HG02885 (cell line): ENCODE data around the gene DNAH11.

Experiments used
- ATAC-seq: cut with Tn5 transposase; IDR thresholded peaks from one replicate; pipeline ENCODE4 v1.9.1; 2021; ENCODE audit warnings: mild to moderate bottlenecking; ENCODE audit not compliant: unreplicated experiment, poor library complexity

The DNAH11 gene

DNA sequence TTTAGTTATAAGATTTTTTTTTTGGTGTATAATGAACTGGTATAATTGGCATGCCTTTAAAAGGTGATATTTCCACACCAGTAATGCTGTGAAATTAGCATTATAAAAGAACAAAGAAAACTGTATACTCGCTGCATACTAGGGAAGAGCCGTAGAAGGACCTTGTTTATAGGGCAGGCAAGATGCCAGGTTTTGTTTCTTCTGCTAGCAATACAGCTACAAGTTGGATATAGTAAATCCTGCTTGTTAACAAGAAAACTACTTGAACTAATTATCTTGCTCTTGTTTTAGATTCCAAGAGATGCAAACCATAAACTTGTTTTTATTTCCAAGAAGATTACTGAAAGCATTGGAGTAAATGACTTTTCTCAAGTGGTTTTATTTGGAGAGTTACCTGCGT, 1.9 kb downstream of the DNAH11 start:
- ATAC-seq = no peak

DNA sequence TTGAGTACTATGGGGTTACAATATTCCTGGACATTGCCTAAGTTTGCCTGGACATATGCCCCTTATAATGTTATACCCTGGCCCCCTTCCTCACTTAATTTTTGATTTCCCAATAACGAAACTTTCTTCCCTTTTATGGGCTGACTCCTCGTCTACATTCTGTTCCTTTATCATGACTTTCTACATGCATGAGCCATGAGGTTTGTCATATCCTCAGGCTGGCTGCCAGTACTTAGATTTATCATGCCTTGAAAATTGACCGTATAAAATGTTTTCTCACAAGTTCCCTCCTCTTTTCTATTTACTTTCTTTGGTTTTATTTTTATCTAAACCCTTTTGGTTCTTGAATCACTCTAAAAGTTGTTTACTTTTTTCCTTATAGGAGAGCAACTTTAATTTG, 4.7 kb downstream of the DNAH11 start:
- no peak for ATAC-seq

DNA sequence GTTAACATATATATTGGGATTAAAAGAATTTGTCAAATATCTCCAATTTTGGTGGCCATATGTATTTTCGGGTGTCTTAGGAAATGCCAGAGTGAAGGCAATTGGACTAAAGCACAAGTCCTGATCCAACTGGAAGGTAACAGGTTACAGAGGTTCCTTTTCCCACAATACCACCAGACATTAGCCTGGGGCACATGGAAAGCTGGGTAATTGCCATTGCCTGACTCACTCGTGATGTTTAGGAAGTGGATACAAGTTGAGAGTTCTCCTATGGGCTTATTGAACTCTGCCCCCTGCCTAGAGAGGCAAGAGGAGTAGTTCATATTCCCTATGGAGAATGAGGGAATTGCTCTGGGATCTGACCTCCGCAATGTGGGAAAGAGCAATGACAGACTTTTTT, 5.7 kb downstream of the DNAH11 start:
- ATAC-seq = no peak

DNA sequence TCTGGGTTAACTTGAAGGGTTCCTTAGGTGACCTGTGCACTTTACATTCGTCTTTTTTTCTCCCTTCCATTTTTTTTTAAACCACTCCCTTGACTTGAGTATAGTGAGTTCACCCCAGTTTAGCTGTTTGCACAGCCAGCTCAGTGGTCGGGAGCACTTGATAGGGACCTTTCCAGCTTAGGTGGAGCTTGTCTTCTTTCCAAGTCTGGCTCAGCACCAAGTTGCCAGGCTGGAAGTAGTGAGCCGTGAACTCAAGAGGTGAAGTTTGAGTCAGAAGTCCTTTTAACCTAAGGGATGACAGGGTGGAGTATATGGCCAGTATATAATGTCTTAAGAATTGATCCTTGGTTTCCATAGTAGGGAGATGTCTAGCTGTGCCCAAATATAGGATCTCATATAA, 7.2 kb downstream of the DNAH11 start:
- ATAC-seq = no peak

DNA sequence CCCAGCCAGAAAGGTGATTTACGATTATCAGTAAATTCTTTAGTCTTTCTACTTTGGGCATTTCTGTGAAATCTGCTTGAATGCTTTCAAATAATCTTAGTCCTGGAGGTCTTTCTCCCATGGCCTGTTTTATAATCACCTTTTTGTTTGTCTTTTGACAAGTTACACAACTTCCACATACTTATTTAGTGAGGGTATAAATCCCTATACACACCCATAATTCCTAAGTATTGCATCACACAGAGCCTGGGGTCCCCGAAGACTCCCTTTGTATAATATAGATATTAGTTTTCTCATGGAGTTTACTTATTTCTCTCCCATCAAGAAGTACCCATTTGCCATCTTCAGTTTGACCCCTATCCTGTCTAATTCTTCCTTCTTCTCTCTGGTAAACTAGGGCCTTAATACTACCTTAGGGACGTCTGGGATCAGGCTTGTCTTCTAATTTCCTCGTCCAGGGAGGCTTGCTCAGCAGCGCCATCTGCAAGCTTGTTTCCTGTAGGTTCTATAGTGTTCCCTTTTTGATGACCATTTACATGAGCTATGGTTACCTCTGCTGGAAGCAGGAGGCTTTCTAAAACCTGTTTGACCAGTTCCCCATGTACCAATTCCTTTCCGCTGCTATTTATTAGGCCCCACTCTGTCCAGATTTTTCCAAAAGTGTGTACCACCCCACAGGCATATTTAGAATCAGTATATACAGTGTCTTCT, 8.1 kb downstream of the DNAH11 start:
- no peak for ATAC-seq

DNA sequence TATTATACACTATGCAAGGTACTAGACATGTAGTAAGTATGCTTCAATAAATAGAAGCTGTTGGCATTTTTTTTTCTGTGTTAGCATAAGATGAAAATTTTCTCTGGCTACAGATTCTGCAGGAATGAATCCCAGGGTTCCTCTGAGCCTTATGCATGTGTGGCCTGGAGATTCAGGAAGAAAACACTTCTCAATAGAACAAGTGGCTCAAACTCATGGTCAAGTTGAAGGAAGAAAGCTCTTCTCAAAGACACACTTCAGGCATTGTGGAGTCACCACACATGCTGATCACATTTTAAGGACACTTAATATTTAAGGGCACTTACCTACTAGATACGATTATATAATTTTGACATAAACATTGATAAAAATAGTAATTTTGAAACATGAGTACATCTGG, 19.5 kb downstream of the DNAH11 start:
- no peak for ATAC-seq

DNA sequence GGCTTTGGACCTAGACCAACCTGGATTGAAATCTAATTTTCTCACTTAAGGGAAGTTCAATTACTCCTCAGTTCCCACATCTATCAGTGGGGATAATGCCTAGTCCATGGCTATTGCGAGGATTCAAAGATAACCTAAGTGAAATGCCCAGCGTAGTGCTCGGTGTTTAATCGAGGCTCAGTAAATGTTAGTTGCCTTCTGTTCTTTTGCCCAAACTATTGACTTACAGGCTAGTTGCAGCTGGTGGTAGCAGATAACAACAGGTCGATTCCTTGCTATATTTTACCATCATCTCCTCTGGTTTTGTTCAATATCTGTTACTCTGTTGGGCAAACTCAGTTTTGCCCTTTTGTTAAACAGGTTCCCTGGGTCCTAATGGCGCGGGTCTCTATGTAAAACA, 22.8 kb downstream of the DNAH11 start:
- ATAC-seq = no peak

DNA sequence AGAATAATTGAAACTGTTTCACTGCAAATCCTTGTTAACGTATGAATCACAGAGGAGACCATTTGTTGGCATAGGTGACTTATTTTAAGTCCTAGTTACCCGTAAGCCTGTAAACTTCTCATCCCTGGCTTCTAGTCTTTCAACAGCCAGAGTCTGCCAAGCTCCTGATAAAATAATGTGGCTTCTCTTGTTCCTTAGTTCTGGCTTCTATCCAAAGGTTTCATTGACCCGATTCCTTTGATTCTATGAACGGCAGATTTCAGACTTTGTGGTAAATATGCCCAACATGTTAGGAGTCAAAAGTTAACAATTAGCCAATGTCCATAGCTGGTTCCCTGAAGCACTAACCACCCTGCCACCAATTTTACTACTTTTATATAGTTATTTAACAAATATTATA, 23.3 kb downstream of the DNAH11 start:
- ATAC-seq = no peak

DNA sequence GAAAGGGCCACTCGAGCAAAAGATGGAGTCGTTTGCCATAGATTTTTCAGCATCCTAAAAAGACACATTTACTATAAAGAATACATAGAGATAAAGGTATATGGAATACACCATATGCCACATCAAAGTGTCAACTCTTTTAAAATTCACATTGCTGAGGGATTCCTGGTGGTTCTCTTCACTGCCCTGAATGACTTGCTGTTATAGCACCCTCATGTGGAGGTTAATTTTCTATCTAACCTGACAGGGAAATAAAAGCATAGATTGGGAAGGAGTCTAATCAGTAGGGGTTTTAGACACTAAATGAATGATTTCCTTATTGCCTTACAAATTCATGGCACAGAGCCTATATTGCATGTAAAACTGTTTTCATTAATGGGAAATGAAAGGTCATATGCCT, 25.9 kb downstream of the DNAH11 start:
- ATAC-seq = no peak

DNA sequence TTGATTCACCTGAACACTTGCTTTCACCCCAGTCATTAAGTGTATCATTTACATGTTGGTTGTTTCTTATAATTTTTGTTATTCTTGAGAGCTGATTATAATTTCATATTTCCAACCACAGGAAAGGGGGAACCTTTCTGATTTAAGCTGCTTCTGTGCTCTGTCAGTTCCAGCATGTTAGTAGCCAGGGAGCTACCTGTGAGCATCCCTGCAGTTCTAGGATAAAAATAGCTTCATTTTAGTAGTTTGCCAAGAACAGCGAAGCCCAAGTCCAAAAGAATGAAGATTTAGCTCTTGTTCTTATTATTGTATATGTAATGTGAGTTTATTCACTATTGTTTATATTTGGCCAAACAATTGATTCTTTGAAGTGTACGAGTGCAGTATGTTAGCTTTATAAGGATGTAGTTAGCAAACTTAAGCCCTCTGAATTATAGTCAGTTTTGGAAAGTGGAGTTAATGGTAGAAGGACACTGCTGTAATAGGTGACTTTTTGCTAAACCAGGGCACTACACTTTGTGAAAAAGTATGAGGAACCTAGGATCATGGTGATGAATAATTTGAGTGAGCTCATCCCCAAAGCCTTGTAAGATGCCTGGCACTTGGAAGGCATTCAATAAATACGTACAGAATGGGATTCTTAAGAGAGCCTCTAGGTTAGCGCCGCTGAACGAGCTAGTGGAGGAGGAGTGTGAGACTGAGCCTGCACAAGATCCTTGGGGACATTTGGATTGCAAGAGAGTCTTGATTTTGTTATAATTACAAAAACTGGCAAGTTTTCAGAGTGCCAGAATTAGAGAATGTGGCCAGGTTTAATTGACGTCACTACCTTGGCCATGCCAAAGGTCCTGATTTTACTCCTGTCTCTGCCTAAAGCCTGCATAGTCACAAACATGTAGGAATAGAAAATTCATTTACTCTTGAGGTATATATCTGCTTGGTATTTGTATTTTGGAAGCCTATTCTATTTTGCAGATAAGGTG, 29.8 kb downstream of the DNAH11 start:
- no peak for ATAC-seq

DNA sequence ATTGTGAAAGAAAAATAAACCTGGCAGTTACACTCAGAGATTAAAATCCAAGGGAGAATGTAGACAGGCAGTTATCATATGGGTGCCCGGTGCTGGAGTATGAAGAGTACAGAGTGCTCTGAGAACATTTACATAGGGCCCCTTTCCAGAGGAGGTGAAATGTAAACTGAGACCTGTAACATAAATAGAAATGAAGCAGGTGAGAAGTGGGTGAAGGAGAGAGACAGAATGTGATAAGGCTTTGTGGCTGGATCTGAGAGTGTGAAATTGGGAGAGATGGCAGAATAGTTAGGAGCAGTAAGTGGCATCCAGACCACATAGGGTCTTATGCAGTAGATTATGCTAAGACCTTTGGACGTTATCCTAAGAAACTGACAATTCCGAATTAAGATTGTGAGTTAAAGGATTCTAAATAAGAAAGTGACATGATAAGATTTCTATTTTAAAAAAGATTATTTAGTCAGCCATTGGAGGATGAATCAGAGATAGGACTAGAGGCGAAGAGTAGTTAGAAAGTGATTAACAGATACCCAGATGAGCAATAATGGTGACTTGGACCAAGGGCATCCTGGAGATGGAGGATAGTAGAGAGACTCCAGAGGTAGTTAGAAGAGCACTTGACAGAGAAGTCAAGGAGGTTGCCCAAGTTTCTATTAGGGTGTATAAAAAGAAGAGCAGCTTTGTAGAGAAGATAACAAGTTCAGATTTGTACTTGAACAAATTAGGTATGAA, 36.7 kb downstream of the DNAH11 start:
- ATAC-seq = no peak

DNA sequence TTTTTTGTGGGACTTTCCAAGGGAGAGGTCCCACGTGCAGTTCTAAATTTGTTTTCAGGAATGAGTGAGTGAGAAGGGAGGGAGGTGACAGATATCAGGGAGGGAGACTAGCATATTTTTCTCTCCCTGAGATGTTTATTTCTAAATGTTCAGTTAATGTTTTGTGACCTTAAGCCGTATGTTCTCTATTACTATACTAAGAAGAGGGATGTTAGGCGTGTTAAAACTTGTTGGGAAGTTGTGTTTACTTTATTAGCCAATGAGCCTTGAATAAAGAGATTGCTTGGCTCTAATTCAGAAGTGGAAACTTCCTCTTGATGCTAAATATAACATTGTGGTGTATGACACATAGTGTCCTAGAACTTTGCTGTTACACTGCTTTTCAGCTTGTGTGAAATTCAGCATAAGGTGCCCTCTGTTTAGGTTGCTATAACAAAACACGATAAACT, 37.3 kb downstream of the DNAH11 start:
- ATAC-seq = no peak

DNA sequence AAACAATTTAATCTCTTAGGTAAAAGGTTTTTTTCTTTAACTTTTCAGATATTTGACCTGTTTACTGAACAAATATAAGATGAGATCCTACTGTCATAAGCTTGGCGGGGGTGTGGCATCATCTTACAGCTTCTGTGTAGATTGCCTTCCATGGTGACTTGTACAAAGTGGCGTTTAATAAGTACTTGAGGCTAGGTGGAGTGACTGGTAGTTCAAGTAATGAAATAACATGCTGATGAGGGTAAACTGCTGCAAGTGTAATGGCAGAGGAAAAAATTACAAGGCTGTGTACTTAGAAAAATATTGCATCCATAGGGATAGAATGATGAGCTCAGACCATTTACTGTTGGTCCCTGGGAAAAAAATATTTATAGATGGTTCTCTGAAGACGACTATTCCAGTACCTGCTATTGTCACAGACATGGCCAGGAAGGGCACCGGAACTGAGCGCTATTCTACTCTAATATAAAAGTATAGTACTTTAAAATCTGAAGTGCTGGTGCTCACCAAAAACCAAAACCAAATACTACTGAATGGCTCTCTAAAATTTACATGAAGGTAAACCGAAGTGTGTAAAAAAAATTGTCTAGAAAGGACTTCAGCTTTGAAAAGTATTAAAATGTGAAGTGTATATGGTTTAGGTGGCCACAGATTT, 42.4 kb downstream of the DNAH11 start:
- ATAC-seq = no peak

DNA sequence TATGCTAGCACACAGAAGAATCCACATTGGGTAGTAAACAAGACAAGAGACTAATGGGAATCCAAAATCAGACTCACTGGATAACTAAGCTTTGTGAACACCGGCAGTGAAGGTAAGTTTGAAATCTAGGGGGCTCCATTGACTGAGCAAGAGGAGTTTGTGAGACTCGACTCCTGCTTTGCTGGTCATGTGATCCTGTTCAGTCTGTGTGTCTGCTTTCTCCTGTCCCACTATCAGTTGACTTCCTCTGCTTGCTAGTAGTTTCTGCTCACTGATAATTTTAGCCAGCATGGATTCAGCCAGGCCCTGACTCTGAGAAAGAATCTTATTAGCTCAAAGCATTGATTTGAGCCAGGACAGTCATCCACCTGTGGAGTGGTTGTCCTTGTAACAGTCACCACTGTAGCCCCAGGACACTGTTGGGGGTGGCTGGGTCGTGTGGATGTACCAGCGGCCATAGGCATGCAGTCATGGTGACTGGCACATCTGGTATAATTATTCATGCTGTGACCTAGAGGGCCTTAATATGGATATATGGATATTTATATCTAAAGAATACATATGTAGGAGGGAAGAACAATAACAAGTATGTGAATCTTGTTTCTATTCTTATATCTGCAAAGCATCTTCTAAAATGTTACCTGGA, 44.4 kb downstream of the DNAH11 start:
- no peak for ATAC-seq

DNA sequence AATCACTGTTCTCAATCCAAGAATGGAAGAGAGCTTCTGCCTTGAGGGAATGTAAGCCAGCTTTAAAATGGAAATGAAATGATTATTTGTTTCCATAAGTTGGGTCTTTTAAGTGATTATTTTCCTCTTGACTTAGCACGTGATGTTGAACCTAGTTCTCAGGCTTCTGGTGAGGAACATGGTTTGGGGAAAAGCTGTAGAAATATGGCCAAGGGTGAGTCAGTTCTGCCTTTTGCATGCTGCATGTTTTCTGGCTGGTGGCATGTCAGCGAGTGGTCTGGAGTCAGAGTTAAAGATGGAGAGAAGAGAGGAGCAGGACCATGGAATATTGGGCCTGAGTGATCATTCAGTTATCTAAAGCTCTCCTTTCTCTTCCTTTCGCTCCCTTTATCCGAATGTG, 54.0 kb downstream of the DNAH11 start:
- ATAC-seq = no peak

DNA sequence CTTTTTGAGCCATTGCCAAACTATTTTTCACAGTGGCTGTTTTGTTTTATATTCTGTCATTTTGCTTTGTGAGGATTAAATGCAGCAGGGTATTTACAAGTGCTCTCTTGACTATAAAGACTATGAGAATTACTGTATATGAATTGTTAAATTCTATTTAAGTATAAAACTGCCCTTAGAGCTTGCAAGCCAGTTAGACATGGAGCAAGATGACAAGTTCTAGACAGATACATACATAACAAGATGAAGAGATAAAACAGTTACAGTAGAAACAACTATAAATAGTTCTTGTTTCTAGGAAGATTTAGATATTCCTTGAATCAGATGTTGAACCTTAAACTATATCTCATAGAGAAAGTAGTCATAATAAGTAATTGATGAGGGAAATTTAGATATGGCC, 60.6 kb downstream of the DNAH11 start:
- ATAC-seq = no peak

DNA sequence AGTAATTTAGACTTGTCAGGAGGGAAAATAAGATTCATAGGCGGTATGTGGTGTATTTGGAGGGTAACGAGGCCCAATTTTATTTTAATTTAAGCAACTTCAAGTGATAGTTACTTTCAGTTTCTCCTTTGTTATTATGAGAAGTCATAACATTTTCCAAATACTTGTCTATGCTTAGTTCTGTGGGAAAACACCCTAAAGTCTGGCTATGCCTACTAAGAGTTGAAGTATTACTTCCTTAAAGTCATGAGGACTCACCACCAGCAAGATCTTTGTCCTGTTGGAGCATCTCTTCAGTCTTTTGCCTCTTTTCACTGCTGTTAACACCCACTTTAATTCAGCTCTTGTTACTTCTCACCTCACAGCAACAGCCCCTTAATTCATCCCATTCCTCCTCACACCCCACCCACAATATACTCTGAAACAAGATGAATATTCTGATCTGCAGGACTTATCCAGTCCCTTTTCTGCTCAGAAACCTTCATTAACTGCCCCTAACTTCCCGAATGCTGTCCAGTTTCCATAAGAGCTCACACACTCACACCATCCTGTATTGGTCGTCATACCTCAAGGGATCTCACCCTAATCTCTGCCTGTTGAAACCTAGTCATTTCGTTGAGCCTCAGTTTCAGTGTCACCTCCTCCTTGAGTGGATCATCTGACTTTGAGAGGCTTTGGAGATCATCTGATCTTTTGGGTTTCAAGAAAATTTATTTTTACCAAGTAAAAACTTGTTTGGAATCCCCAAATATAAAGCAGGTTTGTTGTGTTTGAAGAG, 61.3 kb downstream of the DNAH11 start:
- peak; percentile 45 for ATAC-seq

DNA sequence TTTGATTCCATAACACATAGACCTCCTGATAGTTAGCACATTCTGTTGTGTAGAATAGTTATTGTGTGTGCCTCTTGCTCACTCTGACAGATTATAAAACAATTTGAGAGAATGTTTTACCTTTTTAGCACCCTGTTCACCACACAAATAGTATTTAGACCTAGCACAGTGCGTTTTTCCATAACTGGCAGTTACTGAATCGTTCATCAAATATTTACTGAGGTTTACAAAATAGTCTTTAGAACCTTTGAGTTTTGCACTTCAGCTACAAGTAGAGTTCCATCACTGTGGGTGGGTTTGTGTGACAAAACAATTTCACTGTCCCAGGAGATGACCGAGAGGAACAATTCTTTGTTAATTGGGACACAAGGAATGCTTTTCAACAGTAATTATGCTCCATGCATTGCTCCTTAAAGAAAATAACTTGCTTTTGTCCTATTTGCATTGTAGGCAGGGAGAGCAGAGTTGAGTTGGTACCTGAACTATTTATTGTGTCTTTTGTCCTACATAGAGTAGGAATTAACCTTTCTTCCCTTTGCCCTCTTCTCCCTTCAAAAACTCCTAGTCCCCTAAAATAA, 62.3 kb downstream of the DNAH11 start:
- no peak for ATAC-seq

DNA sequence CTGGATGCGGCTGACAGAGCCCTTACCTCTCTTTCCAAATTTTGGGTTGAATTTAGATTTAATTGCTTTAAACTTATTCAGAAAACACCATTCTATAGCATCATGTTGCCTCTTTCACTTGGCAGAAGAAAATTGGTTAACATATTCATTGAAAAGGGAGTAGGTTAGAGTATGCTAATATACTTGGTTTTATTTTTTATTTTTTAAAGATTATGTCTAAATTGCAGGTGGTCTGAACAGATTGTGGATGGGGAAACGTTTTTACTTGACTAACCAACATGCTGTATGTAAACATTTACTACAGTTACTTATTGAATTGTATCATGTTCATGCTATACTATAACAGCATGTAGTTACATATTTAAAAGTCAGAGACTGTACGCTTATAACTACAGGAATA, 65.6 kb downstream of the DNAH11 start:
- no peak for ATAC-seq
